GM12873 (cell line): ENCODE results near the gene GPR137B.

ENCODE experiments used
- CTCF ChIP-seq: IDR thresholded peaks from 2 replicates; pipeline ENCODE4 v1.5.1; 2012; ENCODE audit warnings: low read depth, mild to moderate bottlenecking, moderate library complexity, low read length, control low read depth; ENCODE audit not compliant: insufficient read depth; ENCODE audit errors: missing control alignments

GPR137B gene

GRCh38 chr1:236201786-236202185 is 59.4 kb downstream of the GPR137B start:
- TF ChIP-seq CTCF, result no peak

GRCh38 chr1:236204039-236204438 is 61.7 kb downstream of the GPR137B start:
- no peak for TF ChIP-seq CTCF

- no peak for TF ChIP-seq CTCF
These were observed 62.3 kb downstream of the GPR137B start for GRCh38 chr1:236204656-236205055.

GRCh38 chr1:236206548-236206947 is 64.2 kb downstream of the GPR137B start:
- no peak for TF ChIP-seq CTCF

GRCh38 chr1:236207121-236207520 is 64.8 kb downstream of the GPR137B start:
- no peak for TF ChIP-seq CTCF

- TF ChIP-seq CTCF, result no peak
These were observed 65.2 kb downstream of the GPR137B start for GRCh38 chr1:236207569-236207968.

- TF ChIP-seq CTCF, result no peak
These were observed 66.8 kb downstream of the GPR137B start for GRCh38 chr1:236209185-236209584.

- no peak for TF ChIP-seq CTCF
These were observed 67.4 kb downstream of the GPR137B start for GRCh38 chr1:236209713-236210112.
